CD4-positive, alpha-beta T cell (primary cell): ENCODE results near the gene PLCB1. TPM values are rescaled to one million over a fixed set of nuclear protein-coding genes. Genes with fewer than 3 reads are reported as not detected.

ENCODE experiments used
- ATAC-seq: fragments of 200-7000 bp; cut with Tn5 transposase; one replicate; pipeline ENCODE4 v1.10.0; 2022; ENCODE audit warnings: mild to moderate bottlenecking; ENCODE audit not compliant: poor library complexity
- CTCF ChIA-PET: fragments of 350-600 bp; sonication (Branson Sonifier 250); formaldehyde crosslinking; loops from one replicate; lab custom pipeline; 2021; ENCODE audit warnings: antibody characterized with exemption, inconsistent platforms; lab: Charles Lee
- POLR2A ChIA-PET: fragments of 350-600 bp; sonication (Branson Sonifier 250); formaldehyde crosslinking; loops from one replicate; lab custom pipeline; 2021; ENCODE audit warnings: antibody characterized with exemption, inconsistent platforms; lab: Charles Lee
- DNase-seq, 14 experiments: peaks; one replicate each; pipeline ENCODE4 v3.0.0-alpha.2; 2013 to 2020; ENCODE audit warnings: mixed read lengths in 2 of 14
- H3K27ac ChIP-seq, 2 donors: one replicate each; pipeline versions ENCODE4 v1.5.1 to v1.7.0; 2013; ENCODE audit warnings: low read length in 2 of 2, low read depth in 1 of 2, mild to moderate bottlenecking in 1 of 2
- H3K27me3 ChIP-seq, 2 experiments: 1 replicate in 1 of 2; 2 replicates in 1 of 2; pipeline versions ENCODE4 v1.6.1 to v1.7.0; 2013; ENCODE audit warnings: low read length in 2 of 2, control low read depth in 1 of 2, mild to moderate bottlenecking in 1 of 2, moderate library complexity in 1 of 2; ENCODE audit not compliant: insufficient read depth in 2 of 2, control insufficient read depth in 1 of 2
- H3K36me3 ChIP-seq: one replicate; pipeline ENCODE4 v1.6.1; 2013; ENCODE audit warnings: low read length, control low read depth; ENCODE audit not compliant: insufficient read depth
- H3K4me1 ChIP-seq: one replicate; pipeline ENCODE4 v1.6.1; 2013; ENCODE audit warnings: low read length, control low read depth; ENCODE audit not compliant: insufficient read depth
- H3K4me3 ChIP-seq: one replicate; pipeline ENCODE4 v1.5.1; 2013; ENCODE audit warnings: mild to moderate bottlenecking, low read length, moderate library complexity
- H3K9me3 ChIP-seq, 2 experiments: 1 replicate in 1 of 2; 2 replicates in 1 of 2; pipeline versions ENCODE4 v1.6.1 to v1.7.0; 2013; ENCODE audit warnings: low read length in 2 of 2, mild to moderate bottlenecking in 2 of 2, control low read depth in 1 of 2, moderate library complexity in 1 of 2; ENCODE audit not compliant: control insufficient read depth in 1 of 2, insufficient read depth in 1 of 2
- H3K27ac Mint-ChIP-seq: one replicate; pipeline ENCODE4 v1.8.0; 2020; ENCODE audit warnings: mixed read lengths
- H3K27me3 Mint-ChIP-seq: one replicate; pipeline ENCODE4 v1.8.0; 2021; ENCODE audit warnings: mixed read lengths
- H3K36me3 Mint-ChIP-seq: one replicate; pipeline ENCODE4 v1.8.0; 2021; ENCODE audit warnings: low read depth, mixed read lengths
- H3K4me1 Mint-ChIP-seq: one replicate; pipeline ENCODE4 v1.8.0; 2021; ENCODE audit warnings: low read depth, mixed read lengths
- H3K4me3 Mint-ChIP-seq: one replicate; pipeline ENCODE4 v1.8.0; 2020; ENCODE audit warnings: mild to moderate bottlenecking, mixed read lengths
- H3K9me3 Mint-ChIP-seq: one replicate; pipeline ENCODE4 v1.8.0; 2020; ENCODE audit warnings: mixed read lengths
- CTCF ChIP-seq: fragments of 200-600 bp; IDR thresholded peaks from one replicate; pipeline ENCODE4 v1.8.0; 2022; ENCODE audit warnings: antibody characterized with exemption, mild to moderate bottlenecking
- intact Hi-C, 2 experiments: fragments of 100-400 bp; cut with DNase I in 1 of 2; cut with micrococcal nuclease in 1 of 2; formaldehyde crosslinking; loops; one replicate each; pipeline versions ENCODE4 v1.15.1 to v1.9.0; 2023 to 2025; cut with DNase I, micrococcal nuclease
- total RNA-seq, 174 experiments: library from RNA in 2 of 174; stranded (reverse) in 2 of 174; gene quantifications; one replicate each; pipeline ENCODE4 v1.2.3 and lab custom pipeline; 2021 to 2026

The PLCB1 gene
- total RNA-seq, 2 experiments from 2014 or later = 3.8 to 5.6 TPM

GRCh38 chr20:8583566-8584043 lies 451.5 kb downstream of the PLCB1 start:
- peaks cover 3% of the 10 kb centered on the region for H3K9me3 Mint-ChIP-seq
- Histone ChIP-seq H3K9me3 (no peaks in the 10 kb centered on the region), H3K4me1 (no peaks in the 10 kb centered on the region), H3K27me3 (no peaks in the 10 kb centered on the region), H3K27ac (no peak overlapping the region), H3K36me3 (no peaks in the 10 kb centered on the region), H3K4me3 (no peak overlapping the region)
- ChIA-PET POLR2A (no interaction called here), CTCF (no interaction called here)
- no peak for DNase-seq
- H3K4me1 Mint-ChIP-seq = no peaks in the 10 kb centered on the region
- no peaks in the 10 kb centered on the region for H3K27me3 Mint-ChIP-seq
- H3K36me3 Mint-ChIP-seq = no peaks in the 10 kb centered on the region
- intact Hi-C loops = no loop called here
- H3K4me3 Mint-ChIP-seq = no peak overlapping the region
- no peak overlapping the region for H3K27ac Mint-ChIP-seq
- ATAC-seq = no peak
- TF ChIP-seq CTCF = no peak

- H3K27ac ChIP-seq = no peak overlapping the region
- no peaks in the 10 kb centered on the region for H3K9me3 ChIP-seq
- H3K4me1 ChIP-seq = no peaks in the 10 kb centered on the region
- intact Hi-C loops = no loop called here
- no peak overlapping the region for H3K4me3 Mint-ChIP-seq
- ATAC-seq = no peak
- H3K27me3 Mint-ChIP-seq = no peaks in the 10 kb centered on the region
- no peaks in the 10 kb centered on the region for H3K36me3 ChIP-seq
- no peaks in the 10 kb centered on the region for H3K36me3 Mint-ChIP-seq
- no peaks in the 10 kb centered on the region for H3K4me1 Mint-ChIP-seq
- no peaks in the 10 kb centered on the region for H3K27me3 ChIP-seq
- no peak for TF ChIP-seq CTCF
- POLR2A ChIA-PET = no interaction called here
- H3K27ac Mint-ChIP-seq = no peak overlapping the region
- CTCF ChIA-PET = no interaction called here
- H3K9me3 Mint-ChIP-seq = no peaks in the 10 kb centered on the region
- no peak overlapping the region for H3K4me3 ChIP-seq
- DNase-seq = no peak
Observed at GRCh38 chr20:8587251-8587650, 455.2 kb downstream of the PLCB1 start.

GRCh38 chr20:8587810-8588209 lies 455.7 kb downstream of the PLCB1 start:
- Mint-ChIP-seq H3K27ac (no peak overlapping the region), H3K9me3 (no peaks in the 10 kb centered on the region), H3K4me1 (no peaks in the 10 kb centered on the region), H3K4me3 (no peak overlapping the region), H3K27me3 (no peaks in the 10 kb centered on the region), H3K36me3 (no peaks in the 10 kb centered on the region)
- Histone ChIP-seq H3K27me3 (no peaks in the 10 kb centered on the region), H3K36me3 (no peaks in the 10 kb centered on the region), H3K4me1 (no peaks in the 10 kb centered on the region), H3K9me3 (no peaks in the 10 kb centered on the region), H3K27ac (no peak overlapping the region), H3K4me3 (no peak overlapping the region)
- intact Hi-C loops = no loop called here
- no peak for ATAC-seq
- DNase-seq = peak in 1 of 14 experiments; percentile 6
- ChIA-PET POLR2A (no interaction called here), CTCF (no interaction called here)
- TF ChIP-seq CTCF = no peak
